Motor neuron (in vitro differentiated cells): ENCODE measurements around the gene PLCB1. TPM values are rescaled to one million over a fixed set of nuclear protein-coding genes. Genes with fewer than 3 reads are reported as not detected.

Source experiments
- ATAC-seq, 8 experiments: fragments of 200-7000 bp; cut with Tn5 transposase; replicated peaks in 6 of 8; 2 replicates each; pipeline ENCODE4 v1.8.0; 2021; ENCODE audit warnings: mild to moderate bottlenecking in 8 of 8, moderate library complexity in 8 of 8
- H3K27ac ChIP-seq, 2 donors: fragments of 250-450 bp; sonication (Bioruptor Pico); 2 replicates each; pipeline ENCODE4 v1.9.0; 2021; ENCODE audit warnings: antibody characterized with exemption in 2 of 2, mild to moderate bottlenecking in 2 of 2, moderate library complexity in 1 of 2
- H3K4me1 ChIP-seq, 2 donors: fragments of 250-450 bp; sonication (Bioruptor Pico); replicated peaks in 1 of 2; 2 replicates each; pipeline ENCODE4 v1.6.1; 2021; ENCODE audit warnings: antibody characterized with exemption in 2 of 2, mild to moderate bottlenecking in 2 of 2, moderate library complexity in 1 of 2
- H3K4me3 ChIP-seq, 5 donors: fragments of 250-450 bp; sonication (Bioruptor Pico); 2 replicates each; pipeline ENCODE4 v1.9.0; 2021; ENCODE audit warnings: antibody characterized with exemption in 5 of 5, mild to moderate bottlenecking in 5 of 5, moderate library complexity in 4 of 5
- WGBS, 10 experiments: fragments of 450-650 bp; shearing (Covaris generic); methylation state at CpG; one replicate each; pipeline ENCODE4 v1.0.0; 2022; 5-methylcytosine and 5-hydroxymethylcytosine counted together
- in situ Hi-C, 9 experiments: fragments of 400-800 bp; cut with MboI; loops; one replicate each; pipeline ENCODE4 v1.15.0; 2021; ENCODE audit warnings: low sequenced_read_pairs in 9 of 9, low pct_unique_long_range_greater_than_20kb in 2 of 9; ENCODE audit not compliant: unreplicated experiment in 9 of 9
- total RNA-seq, 8 experiments: library from RNA; unstranded; fragments of 300-600 nt; gene quantifications; 2 replicates each; pipeline versions ENCODE4 v1.2.3 to v1.2.4, GENCODE V29; 2022

Gene PLCB1
- total RNA-seq, 8 experiments from 2014 or later: 7.7 to 65.5 (median 36.2) TPM

DNA sequence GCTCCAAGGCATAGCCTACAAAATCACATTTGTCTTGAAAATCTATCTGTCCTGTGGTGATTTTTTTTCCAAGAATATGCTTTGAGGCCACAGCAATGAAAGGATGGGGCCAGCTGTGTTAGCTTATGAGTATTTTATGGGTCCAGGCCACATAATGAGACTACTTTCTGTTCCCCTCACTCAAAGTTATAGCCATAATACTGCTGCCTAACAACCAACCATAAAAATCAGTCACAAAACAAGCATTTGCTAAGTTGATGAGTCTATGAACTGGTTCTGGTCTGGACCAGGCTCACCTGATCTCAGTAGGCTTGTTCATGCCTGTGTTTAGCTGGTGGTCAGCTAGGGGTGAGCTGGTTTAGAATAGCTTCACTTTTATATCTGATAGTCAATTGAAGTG is 744.3 kb downstream of the PLCB1 start:
- ATAC-seq: no peak
- Histone ChIP-seq H3K27ac (no peak overlapping the region), H3K4me1 (no peaks in the 10 kb centered on the region), H3K4me3 (no peak overlapping the region)
- in situ Hi-C loops: no loop called here

DNA sequence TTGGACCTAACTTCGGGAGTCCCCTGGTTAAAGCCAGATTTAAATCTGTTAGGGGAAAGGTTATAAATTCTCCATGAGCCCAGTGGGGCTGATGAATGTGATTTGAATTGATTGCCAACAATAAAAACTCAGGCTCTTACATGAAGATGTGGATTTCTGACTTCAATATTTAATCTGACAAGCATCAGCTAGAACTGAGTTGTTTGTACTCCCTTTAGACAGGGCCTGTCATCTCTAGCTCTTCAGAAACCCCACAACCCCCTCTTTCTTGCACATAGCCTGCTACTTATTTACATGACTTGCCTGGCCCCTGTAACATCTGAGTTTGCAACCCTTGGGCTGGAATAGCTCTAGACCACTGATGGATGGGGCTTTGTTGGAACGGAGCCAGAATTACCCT is 745.2 kb downstream of the PLCB1 start:
- Histone ChIP-seq H3K27ac (no peak overlapping the region), H3K4me1 (no peaks in the 10 kb centered on the region), H3K4me3 (no peak overlapping the region)
- in situ Hi-C loops: no loop called here
- WGBS, 10 experiments: 67 to 100% (median 90%) methylated on average over 1 to 2 of the region's 2 CpGs; no CpG with 5 or more reads in 2 of the 10 experiments
- ATAC-seq: no peak

DNA sequence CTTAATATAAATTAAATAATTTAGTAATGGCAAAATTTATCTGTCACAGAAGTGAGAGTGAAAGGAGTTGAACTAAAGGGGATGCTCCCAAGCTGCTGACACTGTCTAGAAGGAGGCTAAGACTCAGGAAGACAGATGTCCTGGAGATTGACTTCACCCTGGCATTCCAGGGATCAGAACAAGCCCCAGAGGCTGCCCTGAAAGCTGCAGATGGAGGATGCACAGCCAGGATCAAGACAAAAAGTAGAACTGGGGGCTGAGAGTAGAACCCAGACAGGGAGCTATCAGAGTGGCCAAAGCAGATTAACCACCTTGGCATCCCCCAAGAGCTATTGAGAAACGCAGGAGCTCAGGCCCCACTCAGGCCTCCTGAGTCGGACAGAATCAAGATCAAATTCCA is 747.6 kb downstream of the PLCB1 start:
- H3K4me1 ChIP-seq: no peaks in the 10 kb centered on the region
- H3K4me3 ChIP-seq: no peak overlapping the region
- ATAC-seq: no peak
- WGBS, 10 experiments: 93 to 100% (median 100%) methylated on average over 1 to 2 of the region's 2 CpGs; no CpG with 5 or more reads in 3 of the 10 experiments
- H3K27ac ChIP-seq: no peak overlapping the region
- in situ Hi-C loops: no loop called here

DNA sequence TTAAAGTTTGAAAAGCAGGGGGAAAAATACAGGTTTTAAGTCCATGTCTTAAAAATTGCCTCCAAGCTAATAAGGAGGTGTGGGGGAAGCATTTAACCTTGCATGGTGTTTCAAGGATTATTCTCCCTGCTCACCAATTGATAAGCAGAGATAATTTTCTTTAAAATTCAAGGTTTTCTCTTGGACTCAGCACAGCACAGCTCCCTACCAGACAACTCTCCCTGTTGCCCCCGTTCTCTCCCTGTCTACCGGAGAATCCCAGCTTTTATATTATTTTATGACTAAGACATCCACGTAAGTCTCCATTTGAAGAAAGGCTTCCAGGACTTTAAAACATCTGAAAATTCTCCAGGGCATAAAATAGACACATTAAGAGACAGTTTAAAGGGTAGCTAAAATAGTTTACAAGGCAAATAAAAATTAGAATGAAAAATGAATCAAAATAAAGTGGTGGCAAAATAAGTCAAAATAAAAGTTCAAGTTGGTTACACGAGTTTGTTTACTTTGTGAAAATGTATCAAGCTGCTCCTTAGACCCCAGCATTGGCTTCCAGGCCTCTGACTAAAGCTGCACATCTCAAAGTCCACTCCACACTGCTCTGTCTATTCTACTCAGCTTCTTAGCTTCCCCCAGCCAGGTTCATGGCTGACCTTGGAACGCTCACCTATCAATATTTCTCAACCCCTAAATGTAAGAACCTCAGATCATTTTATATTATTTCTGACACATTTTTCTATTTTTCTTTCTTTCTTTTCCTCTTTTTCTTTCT is 748.2 kb downstream of the PLCB1 start:
- Histone ChIP-seq H3K27ac (no peak overlapping the region), H3K4me1 (no peaks in the 10 kb centered on the region), H3K4me3 (no peak overlapping the region)
- WGBS, 10 experiments: 70 to 100% (median 90%) methylated on average over 3 to 5 of the region's 5 CpGs
- no peak for ATAC-seq
- in situ Hi-C loops: no loop called here

DNA sequence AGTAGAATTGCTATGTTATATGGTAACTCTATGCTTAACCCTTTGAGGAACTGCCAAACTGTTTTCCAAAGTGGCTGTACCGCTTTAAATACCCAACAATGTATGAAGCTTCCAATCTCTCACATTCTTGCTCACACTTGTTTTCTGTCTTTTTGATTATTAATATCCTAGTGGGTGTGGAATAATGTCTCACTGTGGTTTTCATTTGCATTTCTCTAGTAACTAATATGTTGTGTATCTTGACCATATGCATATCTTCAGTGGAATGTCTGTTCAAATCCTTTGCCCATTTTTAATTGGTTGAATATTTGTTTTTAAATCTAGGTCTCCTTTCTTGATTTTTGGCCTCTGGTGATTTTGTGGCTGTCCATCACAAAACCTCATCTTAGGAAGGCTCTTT is 759.0 kb downstream of the PLCB1 start:
- Histone ChIP-seq H3K4me3 (no peak overlapping the region), H3K27ac (no peak overlapping the region), H3K4me1 (no peaks in the 10 kb centered on the region)
- 0 to 100% (median 94%) methylated on average over 1 of the region's 1 CpG for WGBS, 10 experiments
- in situ Hi-C loops: no loop called here
- ATAC-seq: peak in 2 of 8 experiments; percentile 60 to 65

DNA sequence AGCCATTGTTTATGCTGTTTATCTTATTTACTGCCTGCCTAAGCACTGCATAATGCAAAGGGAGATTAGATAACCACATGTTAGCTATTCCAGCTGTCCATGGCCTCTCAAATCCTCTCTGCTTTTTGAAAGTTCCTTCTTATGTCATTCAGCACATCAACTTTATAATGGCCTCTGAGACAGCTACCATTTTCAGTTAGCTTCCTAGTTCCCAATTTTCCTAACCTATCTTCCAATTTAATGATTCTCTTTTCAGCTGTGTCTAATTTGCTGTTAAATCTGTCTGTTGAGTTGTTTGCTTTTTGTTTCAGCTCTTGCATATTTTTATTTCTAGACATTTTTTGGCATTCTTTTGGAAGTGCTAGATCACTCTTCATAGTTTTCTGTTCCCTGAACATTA is 763.4 kb downstream of the PLCB1 start:
- in situ Hi-C loops: no loop called here
- no peaks in the 10 kb centered on the region for H3K4me1 ChIP-seq
- no peak for ATAC-seq
- H3K4me3 ChIP-seq: no peak overlapping the region
- no peak overlapping the region for H3K27ac ChIP-seq

DNA sequence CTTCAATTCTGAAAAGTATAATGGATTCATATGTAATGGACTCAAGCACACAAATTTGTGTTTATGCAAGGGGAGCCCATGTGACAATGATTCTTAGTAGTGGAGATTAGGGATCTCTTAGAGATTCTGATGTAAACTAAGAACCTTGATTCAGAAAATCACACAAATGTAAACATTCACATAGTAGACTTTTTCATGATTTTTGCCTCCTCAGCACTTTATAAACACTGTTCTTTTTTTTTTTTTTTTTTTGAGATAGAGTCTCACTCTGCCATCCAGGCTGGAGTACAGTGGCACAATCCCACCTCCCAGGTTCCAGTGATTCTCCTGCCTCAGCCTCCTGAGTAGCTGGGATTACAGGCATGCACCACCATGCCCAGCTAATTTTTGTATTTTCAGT is 766.8 kb downstream of the PLCB1 start:
- in situ Hi-C loops: no loop called here
- Histone ChIP-seq H3K4me3 (no peak overlapping the region), H3K27ac (no peak overlapping the region), H3K4me1 (no peaks in the 10 kb centered on the region)
- no peak for ATAC-seq

DNA sequence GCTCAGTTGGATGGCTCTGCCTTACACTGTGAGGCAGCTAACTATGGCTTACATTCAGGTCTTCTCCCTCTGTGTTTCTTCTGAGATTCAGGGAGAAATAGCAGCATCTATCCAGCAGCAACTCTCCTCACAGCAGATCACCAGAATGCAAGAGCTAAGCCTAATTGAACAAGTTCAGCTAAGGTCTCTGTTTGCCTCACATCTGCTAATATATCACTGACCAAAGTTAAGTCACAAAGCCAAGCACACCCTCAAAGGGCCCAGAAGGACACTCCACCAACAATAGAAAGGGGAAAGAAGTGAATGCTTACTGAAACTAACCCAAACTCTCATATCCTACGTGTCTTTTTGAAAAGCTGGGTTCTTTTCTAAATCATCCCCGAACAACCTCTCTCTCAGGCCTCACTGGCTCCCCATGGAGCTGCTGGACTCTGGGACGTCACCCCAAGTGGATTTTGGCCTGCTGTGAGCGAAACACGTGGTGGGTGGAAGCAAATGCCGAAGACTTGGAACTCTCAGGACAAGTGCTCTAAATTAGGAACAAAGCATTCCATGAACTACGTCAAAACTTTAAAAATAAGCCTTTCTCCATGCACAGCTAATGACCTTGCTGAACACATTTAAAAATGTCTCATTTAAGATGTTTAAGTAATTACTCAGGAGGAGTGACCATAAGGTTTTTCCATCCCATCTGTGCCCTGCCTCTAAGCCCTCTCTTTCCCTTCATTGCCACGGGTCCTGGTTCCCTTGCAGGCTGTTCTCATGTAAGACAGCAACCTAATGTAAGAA is 769.4 kb downstream of the PLCB1 start:
- H3K4me3 ChIP-seq: no peak overlapping the region
- H3K4me1 ChIP-seq: no peaks in the 10 kb centered on the region
- in situ Hi-C loops: no loop called here
- 20 to 79% (median 56%) methylated on average over 1 to 7 of the region's 8 CpGs; no CpG with 5 or more reads in 2 of the 10 experiments for WGBS, 10 experiments
- no peak overlapping the region for H3K27ac ChIP-seq
- no peak for ATAC-seq

DNA sequence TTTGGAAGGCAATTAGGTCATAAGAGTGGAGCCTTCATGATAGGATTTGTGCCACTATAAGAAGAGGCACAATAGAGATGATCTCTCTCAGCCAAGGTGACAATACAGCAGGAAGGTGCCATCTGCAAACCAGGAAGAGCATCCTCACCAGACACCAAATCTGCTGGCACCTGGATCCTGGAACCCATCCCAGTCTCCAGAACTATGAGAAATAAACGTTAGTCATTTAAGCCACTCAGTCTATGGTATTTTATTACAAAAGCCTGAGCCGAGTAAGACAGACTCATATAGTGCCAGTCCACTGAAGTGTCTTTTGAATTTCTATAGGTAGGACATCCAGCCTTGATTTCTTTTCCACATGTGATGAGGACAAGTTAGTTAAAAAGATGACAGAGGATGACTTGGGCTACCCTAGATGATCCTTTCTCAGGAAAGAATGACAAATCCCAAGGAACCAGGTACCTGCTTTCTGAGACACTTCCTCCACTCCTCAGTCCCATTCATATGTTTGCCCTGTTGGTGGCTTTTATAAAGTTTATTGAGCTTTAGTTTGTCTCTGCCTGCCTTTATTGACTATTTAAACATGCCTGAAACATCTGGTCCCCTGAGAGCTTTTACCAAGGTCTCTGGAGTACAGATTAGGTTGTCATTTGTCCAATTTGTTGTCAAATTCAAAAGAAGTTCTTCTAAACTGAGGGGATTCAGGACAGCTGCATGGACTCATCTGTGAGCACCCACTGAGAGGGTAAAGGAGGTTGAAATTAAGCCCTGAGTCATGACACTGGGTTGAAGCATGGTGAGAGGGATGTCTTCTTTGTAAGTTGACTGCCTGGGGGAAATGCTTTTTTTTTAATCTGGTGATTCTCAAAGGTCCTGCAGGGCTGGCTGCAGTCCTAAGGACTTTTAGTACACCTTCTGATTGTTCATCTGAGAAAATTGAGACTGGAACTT is 771.9 kb downstream of the PLCB1 start:
- no peak overlapping the region for H3K4me3 ChIP-seq
- no peaks in the 10 kb centered on the region for H3K4me1 ChIP-seq
- no peak for ATAC-seq
- H3K27ac ChIP-seq: no peak overlapping the region
- WGBS, 10 experiments: 20 to 100% (median 85%) methylated on average over 1 to 2 of the region's 2 CpGs; no CpG with 5 or more reads in 1 of the 10 experiments
- in situ Hi-C loops: no loop called here

DNA sequence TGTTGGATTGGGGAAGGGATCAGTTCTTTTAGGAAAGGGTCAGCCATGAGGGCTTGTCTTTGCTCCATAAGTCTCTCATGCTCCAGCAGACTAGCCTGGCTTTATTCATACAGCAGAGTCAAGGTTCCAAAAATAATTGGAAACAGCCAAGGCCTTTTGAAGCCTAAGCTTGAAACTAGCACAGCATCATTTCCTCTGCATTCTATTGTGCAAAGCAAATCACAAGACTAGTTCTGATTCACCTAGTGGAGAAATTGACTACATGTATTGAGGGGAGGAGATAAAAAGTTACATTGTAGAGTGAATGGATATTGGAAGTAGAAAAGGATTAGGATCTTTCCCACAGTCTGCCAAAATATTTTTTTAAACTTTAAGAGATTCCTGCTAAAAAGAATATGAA is 777.5 kb downstream of the PLCB1 start:
- H3K27ac ChIP-seq: no peak overlapping the region
- peaks cover 0 to 7% of the 10 kb centered on the region in 2 donors for H3K4me1 ChIP-seq
- ATAC-seq: peak in 1 of 8 experiments; percentile 31
- no peak overlapping the region for H3K4me3 ChIP-seq
- in situ Hi-C loops: no loop called here

DNA sequence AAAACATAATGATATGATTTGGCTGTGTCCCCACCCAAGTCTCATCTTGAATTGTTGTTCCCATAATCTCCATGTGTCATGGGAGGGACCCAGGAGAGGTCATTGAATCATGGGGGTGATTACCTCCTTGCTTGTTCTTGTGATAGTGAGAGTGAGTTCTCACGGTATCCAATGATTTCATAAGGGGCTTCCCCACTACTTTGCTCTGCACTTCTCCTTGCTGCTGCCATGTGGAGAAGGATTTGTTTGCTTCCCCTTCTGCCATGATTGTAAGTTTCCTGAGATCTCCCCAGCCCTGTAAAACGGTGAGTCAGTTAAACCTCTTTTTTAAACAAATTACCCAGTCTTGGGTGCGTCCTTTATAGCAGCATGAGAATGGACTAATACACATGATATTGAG is 780.0 kb downstream of the PLCB1 start:
- no peak overlapping the region for H3K27ac ChIP-seq
- peaks cover 0 to 7% of the 10 kb centered on the region in 2 donors for H3K4me1 ChIP-seq
- no peak for ATAC-seq
- no peak overlapping the region for H3K4me3 ChIP-seq
- 50 to 93% (median 89%) methylated on average over 1 to 3 of the region's 3 CpGs; no CpG with 5 or more reads in 1 of the 10 experiments for WGBS, 10 experiments
- in situ Hi-C loops: no loop called here

DNA sequence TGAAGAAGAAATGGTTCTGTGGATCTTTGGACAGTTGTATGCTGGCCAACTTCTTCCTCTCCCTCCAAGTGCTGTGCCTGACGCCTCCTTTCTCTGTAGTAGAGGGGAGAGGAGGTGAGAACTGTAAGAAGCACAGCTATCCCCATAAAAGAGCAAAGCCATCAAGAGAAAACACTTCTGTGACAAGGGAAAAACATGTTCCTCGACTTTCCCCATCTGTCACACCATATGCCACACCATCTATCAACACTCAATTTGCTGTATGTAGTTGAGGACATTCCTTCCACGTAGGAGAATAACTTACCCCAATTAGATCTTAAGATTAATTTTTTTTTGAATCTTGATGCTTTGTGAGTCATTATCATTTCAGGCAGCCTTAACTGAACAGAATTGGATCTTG is 780.7 kb downstream of the PLCB1 start:
- ATAC-seq: no peak
- H3K4me1 ChIP-seq: peaks cover 0 to 7% of the 10 kb centered on the region in 2 donors
- 20 to 88% (median 66%) methylated on average over 1 to 3 of the region's 3 CpGs for WGBS, 10 experiments
- no peak overlapping the region for H3K27ac ChIP-seq
- no peak overlapping the region for H3K4me3 ChIP-seq
- in situ Hi-C loops: no loop called here

DNA sequence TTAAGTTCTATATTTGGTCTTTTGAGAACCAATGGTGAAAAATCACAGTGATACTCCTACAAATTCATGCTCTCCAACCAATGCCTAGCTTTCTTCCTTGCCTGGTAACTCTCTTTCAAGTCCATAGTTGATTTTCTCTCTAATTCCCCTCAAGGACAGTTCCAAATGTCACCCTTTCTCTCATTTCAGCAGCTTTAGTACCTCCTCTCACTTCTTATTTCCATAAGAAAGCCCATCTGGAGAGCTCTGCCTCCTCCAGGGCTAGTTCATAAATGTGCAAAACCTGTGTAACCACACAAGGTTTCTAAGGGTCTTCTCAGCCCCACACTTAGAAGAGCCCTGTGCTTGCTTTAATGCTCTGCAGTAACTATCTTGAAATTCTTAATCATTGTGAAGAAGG is 781.4 kb downstream of the PLCB1 start:
- no peak for ATAC-seq

More for the DNA sequence above, 781.4 kb downstream of the PLCB1 start:
- H3K4me1 ChIP-seq: peaks cover 0 to 7% of the 10 kb centered on the region in 2 donors
- H3K4me3 ChIP-seq: no peak overlapping the region
- in situ Hi-C loops: no loop called here
- H3K27ac ChIP-seq: no peak overlapping the region
